Fibroblast of pulmonary artery (primary cell): ENCODE results near the gene GLUD2.

ENCODE experiments used
- DNase-seq: peaks from one replicate; pipeline ENCODE4 v3.0.0-alpha.2; 2010; ENCODE audit warnings: low read depth
- H3K4me3 ChIP-seq: replicated peaks from 2 replicates; pipeline ENCODE4 v1.5.1; 2011; ENCODE audit warnings: low read depth, mild to moderate bottlenecking, control low read depth, low read length, moderate library complexity
- TF ChIP-seq, protein P1 (sequence below): IDR thresholded peaks from 2 replicates; pipeline ENCODE4 v1.5.1; 2011; ENCODE audit warnings: mild to moderate bottlenecking, control low read depth, low read length, inconsistent platforms; ENCODE audit errors: missing control alignments

Gene GLUD2

DNA sequence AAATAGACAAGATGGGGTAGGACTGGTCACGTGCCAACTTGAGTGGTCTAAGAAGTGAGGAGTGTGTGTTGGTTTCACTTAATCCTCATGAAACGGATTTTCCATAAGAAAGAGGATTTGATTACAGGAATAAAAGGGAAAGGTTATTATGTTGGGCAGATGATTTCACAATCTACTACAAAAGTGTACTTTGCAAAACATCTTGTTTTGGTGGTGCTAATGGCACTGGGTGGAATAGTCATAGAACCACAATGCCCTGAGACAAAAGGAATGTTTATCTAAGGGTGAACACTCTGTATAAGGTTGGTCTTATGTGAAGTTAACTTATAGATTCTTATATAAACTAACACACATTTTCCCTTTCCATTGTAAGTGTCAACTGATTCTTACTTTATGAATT, 45.6 kb downstream of the GLUD2 start:
- H3K4me3 ChIP-seq: no peak overlapping the region
- TF ChIP-seq, protein P1, sequence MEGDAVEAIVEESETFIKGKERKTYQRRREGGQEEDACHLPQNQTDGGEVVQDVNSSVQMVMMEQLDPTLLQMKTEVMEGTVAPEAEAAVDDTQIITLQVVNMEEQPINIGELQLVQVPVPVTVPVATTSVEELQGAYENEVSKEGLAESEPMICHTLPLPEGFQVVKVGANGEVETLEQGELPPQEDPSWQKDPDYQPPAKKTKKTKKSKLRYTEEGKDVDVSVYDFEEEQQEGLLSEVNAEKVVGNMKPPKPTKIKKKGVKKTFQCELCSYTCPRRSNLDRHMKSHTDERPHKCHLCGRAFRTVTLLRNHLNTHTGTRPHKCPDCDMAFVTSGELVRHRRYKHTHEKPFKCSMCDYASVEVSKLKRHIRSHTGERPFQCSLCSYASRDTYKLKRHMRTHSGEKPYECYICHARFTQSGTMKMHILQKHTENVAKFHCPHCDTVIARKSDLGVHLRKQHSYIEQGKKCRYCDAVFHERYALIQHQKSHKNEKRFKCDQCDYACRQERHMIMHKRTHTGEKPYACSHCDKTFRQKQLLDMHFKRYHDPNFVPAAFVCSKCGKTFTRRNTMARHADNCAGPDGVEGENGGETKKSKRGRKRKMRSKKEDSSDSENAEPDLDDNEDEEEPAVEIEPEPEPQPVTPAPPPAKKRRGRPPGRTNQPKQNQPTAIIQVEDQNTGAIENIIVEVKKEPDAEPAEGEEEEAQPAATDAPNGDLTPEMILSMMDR: no peak
- DNase-seq: no peak
